Uterus (tissue), 2 donors: ENCODE data around the gene PROM1.

ENCODE experiments used
- POLR2A ChIP-seq, 2 donors: fragments of 450-650 bp; IDR thresholded peaks; one replicate each; pipeline ENCODE4 v1.6.1; 2016; ENCODE audit warnings: antibody characterized with exemption in 2 of 2, mild to moderate bottlenecking in 1 of 2, moderate library complexity in 1 of 2
- TF ChIP-seq, protein P1 (sequence below), 4 experiments: fragments of 200-600 bp in 2 of 4; fragments of 450-650 bp in 2 of 4; sonication (generic) in 2 of 4; IDR thresholded peaks; one replicate each; pipeline ENCODE4 v1.5.1; 2016 to 2019; ENCODE audit warnings: antibody characterized with exemption in 4 of 4, mild to moderate bottlenecking in 2 of 4, moderate library complexity in 1 of 4

GRCh38 chr4:15963001-15963451, 120.8 kb downstream of the PROM1 start, which contains the start of gene FGFBP2:
- TF ChIP-seq, protein P1, sequence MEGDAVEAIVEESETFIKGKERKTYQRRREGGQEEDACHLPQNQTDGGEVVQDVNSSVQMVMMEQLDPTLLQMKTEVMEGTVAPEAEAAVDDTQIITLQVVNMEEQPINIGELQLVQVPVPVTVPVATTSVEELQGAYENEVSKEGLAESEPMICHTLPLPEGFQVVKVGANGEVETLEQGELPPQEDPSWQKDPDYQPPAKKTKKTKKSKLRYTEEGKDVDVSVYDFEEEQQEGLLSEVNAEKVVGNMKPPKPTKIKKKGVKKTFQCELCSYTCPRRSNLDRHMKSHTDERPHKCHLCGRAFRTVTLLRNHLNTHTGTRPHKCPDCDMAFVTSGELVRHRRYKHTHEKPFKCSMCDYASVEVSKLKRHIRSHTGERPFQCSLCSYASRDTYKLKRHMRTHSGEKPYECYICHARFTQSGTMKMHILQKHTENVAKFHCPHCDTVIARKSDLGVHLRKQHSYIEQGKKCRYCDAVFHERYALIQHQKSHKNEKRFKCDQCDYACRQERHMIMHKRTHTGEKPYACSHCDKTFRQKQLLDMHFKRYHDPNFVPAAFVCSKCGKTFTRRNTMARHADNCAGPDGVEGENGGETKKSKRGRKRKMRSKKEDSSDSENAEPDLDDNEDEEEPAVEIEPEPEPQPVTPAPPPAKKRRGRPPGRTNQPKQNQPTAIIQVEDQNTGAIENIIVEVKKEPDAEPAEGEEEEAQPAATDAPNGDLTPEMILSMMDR (IDR thresholded peaks at IDR 0.05): no peak
- TF ChIP-seq POLR2A (IDR thresholded peaks at IDR 0.05): no peak
